Activated T-helper 1 cell treated with anti-CD3 and anti-CD28 coated beads, Interleukin-2, amount 50 U/mL, for 16 hours (primary cell): ENCODE data around the gene ABHD14A.
A peak's percentile ranks its signal among the peaks of the same experiment; 100 is the strongest.
"Not testable (repeated sequence)": the region's sequence is repeated elsewhere in the genome, so short reads cannot be mapped to it uniquely, and the experiment has no call there.

Source experiments
- DNase-seq, 2 donors: peaks; one replicate each; pipeline ENCODE4 v3.0.0-alpha.2; 2020; ENCODE audit warnings: low read depth in 1 of 2, low spot score in 1 of 2

Gene ABHD14A

DNA sequence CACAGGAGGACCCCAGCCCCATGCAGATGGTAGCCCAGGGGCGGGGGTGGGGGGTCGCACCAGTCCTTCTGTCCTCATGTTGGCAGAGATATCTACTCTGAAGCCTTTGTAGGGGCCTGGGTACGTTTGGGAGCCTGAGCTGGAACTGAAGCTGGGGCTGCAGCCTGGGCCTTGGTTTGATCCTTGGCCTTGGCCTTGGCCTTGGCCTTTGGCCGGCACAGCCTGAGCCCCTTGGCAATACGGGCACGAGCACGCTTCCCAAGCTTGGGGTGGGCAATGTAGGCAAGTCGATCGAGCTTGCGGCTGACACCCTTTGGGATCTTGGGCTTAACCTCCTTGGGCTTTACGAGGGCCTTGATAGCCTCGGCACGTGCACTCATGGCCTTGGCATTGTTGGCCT lies 18.8 kb downstream of the ABHD14A start:
- DNase-seq = not testable (repeated sequence)

DNA sequence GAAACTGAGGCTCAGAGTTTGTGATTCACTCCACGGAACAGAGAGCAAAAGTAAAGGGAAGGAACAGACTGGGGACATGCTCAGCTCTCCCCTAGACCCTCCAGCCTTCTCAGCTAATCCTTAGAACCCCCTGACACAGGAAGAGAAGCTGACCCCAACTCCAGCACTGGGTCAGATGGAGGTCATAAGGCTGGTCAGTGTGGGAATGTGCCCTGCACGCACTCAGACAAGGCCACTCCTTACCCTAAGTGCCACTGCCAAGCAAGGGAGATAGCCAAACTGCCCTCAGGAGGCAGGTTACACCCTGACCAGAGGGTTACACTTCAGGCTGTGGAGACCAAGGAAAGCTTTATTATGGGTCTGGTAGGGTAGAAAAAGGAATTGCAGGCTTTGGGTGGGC lies 19.7 kb downstream of the ABHD14A start:
- no peak for DNase-seq

DNA sequence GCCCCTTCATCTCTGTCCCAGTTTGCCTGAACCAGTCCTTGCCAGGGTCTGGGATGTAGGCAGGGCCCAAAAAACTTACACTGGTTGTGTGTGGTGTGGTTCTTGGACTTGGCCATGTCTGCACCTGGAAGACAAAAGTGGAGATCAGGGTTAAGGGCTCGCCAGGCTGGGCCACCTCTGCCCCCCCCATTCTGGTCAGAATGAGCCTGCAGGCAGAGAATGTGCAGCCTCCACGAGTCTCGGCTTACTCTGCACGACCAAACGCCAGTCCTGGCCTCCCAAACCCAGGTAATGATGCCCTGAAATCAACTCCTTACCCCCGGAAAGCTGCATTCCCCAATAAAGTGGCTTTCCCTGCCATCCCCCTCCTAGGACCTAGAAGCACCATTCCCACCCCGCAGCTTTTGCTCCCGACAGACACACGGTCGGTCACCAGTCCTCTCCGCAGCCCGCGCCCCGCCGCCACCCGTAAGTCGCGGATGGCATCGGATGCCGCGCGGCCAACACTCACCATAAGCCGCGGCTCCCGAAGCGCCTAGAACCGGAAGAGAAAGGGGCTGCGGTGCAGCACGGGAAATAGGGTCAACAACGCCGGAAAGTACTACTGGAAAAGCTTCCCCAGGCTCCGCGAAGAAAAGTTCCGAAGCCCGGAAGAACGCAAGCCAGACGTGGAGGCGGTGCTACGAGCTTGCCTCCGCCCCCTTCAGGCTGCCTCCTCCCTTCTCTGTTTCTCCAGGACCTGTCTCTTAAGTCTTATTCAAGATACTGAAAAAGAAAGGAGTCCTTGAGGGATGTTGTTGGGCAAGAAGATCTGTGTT lies 20.7 kb downstream of the ABHD14A start, which contains the start of gene RPL29:
Gene RPL29, minus strand, starts transcription at position 550 of the 818 bp plus-strand sequence. Its CDS starts 434 bp downstream, at position 116.
- DNase-seq = peak; percentile 80 to 86

DNA sequence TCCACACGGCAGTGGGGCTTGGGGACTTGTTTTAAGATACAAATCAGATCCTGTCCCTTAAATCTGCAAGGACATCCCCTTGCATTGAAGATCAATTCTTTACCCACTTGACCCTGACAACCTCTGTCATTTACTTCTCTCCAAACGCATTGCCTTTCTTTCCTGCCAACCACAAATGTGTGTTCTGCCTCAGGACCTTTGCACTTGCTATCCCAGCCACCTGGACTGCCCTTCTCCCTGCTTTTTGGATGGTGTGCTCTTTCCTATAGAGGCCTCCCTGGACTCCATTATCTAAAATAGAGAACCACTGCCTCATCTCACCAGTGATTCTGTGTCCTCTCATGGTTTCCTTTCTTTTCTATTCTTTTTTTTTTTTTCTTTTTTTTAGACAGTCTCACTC lies 22.3 kb downstream of the ABHD14A start:
- DNase-seq = no peak

DNA sequence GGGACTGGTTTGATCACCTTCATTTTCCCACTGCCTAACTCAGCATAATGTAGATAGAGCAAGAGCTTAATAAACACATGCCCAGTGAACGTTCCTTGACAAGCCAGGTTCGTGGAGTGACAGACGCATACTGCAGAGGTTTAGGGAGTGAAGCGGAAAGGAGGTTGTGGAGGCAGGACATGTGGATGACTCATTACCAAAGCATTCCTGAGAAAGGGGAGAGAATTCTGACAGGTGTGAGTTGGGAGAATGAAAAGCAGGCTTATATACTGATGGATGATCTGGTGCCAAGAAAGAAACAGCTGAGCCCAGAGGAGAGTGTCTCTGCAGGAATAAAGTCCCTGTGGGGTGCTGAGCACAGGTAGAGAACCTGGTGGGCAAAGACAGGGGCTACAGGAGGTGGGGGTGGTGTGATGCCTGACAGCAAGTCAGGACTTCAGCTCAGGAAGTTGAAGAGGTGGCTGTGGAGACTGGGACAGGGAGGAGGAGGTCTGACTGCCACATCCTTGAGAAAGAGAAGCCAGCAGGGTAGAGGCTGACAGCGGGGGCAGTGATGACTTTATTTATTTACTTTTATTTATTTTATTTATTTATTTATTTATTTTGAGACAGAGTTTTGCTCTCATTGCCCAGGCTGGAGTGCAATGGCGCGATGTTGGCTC lies 23.2 kb downstream of the ABHD14A start:
- no peak for DNase-seq

DNA sequence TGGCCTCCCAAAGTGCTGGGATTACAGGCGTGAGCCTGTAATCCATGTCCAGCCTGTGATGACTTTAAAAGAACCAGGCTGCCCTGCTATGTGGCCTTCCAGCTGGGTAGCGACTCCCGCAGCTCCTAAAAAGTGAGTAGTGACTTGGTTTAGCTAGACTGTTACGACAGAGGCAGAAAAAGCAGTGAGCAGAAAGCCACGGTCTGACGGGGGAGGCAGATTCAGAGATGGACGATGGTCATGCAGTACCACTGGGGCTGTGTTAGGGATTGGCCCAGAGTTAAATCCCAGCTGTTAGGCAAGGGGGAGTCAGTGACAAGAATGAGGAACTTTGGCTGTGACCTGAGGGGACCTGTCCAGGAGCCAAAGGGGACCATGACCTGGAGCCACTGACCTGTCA lies 23.9 kb downstream of the ABHD14A start:
- DNase-seq = no peak

DNA sequence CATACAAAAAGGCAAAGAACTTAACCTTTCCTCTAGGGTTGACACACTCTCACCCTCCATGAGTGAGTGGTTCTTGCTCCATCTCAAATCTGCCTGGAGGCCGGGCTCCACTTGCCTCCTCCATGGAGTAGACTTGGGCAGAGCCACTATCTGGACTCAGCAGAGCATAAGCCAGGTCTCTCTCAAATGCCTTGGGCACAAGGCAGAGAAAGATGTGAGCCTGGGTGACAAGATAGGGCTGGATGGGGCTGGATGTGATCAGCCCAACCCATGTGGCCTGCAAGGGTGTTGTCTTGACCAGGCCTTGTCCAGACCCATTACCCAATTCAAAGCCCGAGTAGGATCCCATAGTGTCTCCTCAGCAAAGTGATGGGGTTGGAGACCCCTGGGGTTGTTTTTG lies 25.0 kb downstream of the ABHD14A start:
- DNase-seq = no peak

DNA sequence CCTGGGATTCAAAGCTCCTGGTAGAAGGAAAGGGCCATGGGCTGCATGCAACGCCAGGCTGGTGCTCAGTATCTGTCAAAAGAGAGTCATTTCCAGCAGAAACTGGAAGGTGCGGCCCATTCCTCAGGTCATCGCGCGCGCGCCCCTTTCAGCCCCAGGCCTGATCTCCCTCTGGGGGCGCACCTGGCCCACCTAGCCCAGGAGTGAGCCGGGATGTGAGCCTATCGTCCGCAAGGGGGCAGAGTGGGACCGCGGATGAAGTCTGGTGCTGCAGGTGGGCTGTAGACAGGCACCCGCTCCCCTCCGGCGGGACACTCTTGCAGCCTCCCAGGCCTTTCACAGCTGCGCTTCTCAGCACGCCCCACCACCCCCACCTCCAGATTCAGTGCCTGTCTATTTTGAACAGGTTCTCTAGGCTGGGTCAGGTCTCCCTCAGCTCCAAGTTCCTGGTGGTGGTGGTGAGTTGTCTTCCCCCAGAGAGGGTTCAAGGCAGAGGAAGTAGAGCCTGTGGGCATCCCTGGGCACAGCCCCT lies 26.6 kb downstream of the ABHD14A start:
- peak; percentile 68 to 74 for DNase-seq

DNA sequence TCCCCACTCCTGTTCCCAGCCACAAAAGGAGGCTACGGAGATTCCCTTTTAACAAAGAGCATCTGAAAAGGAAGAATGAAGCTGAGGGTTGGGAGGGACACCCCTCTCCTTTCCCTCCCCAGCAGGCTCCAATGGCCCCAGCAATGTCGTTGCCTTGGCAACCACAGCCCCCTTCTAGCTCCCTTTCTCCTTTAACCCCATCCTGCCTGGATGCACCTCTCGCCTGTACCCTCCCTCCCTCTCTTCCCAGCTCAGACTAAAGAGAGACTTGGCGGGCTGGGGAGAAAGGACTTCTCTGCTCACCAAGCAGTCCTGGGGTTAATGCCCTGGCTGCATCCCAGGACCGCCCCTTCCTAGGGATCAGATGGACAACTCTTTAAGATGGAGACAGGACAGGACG lies 27.9 kb downstream of the ABHD14A start:
- DNase-seq = no peak

DNA sequence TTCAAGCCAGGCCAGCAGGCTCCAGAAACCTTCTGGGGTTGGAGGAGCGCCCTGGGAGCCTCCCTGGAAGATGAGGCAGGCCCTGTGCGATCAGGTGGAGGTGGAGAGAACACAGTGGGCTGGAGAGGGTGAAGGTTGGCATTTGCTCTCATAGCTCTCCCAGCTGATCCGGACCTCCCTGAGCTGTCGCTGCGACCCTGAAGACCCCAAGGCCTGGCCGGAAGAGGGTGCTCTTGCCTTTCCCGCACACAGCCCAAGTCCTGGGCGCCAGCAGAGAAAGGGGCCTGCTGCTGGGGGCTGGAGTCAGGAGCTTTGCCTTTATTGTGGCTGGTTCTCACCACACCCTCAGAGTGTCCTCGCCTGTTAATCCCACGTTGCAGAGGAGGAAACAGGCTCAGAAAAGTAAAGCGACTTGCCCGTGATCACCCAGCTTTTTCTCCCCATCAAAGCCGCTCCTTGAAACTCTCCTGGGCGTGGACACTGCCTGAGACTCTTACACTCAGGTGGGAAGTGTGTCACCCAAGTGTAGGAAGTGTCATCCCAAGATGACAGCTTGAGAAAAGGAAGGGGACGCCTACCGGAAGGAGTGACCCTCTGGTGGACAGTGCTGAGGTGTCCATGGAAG lies 29.4 kb downstream of the ABHD14A start:
- DNase-seq = no peak

DNA sequence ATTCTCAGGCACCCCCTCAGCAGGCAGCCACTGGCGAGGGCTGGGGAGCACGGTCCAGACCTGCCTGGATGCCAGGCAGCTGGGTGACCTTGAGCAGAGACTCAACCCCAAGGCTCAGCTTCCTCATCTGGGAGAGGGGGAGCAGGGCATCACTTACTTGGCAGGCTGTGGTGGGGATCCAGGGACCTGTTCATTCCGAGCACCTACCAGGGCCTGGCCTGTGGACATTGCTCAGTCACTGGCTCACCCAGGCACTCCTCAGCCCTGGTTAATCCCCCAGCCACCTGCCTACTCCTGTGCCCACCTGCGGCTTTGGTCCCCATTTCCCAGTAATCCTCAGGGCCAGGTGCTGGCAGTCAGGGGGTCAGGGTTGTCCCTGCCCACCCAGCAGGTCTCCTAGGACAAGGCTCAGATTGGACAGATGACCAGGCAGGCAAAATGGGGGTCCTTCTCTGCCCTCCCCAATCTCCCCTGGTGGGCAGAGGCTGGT lies 30.1 kb downstream of the ABHD14A start:
- no peak for DNase-seq

DNA sequence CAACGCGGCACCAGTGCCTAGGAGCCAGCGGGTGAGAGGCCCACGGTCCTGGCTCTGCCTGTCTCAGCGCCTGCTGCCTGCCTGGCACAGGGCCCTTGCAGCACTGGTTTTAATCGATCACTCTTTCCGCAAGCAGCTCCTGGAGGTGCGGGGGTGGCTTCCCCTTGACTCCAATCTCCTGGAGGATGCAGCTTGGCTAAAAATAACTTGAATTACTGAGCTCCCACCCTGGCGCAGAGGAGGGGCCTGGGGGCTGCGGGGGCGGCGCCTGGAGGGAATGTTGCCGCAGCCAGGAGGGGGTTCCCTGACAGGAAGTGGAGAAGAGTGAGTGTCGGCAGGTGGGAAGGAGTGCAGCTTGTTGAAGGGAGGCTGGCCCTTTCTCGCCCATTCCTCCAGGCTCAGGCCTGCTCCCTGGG lies 30.7 kb downstream of the ABHD14A start:
- DNase-seq = no peak

DNA sequence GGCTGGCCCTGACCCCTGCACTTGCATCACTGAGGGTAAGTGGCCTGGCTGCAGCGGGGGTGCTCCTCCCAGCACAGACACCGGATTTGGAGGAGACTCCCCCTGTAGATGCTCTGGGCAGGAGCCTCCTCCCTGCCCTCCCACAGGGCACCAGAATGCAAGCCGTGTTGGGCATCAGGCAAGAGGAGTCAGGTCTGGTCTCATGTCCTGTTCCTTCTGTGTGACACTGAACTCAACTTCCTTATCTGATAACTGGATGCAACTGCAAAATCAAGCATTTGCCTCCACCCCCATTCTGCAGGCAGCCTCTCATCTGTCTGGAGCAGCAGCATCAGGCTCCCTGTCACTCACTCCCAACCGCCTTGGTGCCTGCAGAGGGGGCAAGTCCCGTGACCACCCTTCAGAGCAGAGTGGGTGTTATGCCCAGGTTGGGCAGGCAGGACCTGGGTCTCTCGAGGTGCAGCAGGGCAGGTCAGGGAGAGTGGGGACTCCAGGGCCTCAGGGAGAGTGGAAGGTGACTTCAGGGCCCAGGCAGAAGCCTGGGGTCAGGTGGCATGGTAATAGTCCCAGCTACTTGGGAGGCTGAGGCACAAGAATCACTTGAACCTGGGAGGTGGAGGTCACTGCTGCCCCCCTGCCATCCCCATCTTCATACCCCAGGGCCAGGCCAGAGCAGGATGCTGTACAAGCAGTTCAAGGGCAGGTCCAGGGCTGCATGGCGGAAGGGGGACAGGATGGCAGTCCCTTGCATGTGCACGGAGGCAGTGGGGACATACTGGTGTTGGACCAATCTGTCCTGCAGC lies 31.4 kb downstream of the ABHD14A start:
- no peak for DNase-seq

DNA sequence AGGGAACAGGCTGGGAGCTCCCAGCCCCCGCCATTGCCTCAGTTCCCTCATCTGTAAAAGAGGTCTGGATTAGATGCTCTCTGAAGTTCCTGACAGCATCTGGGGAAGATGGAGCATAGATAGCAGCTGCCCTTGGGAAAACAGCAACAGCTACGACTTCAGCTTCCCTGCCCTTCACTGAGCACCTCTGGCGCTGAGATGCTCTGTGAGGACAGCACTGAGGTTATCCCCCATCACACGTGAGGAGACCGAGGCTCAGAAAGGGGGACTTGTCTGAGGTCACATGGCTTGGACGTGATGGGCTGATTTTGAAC lies 31.9 kb downstream of the ABHD14A start:
- no peak for DNase-seq

DNA sequence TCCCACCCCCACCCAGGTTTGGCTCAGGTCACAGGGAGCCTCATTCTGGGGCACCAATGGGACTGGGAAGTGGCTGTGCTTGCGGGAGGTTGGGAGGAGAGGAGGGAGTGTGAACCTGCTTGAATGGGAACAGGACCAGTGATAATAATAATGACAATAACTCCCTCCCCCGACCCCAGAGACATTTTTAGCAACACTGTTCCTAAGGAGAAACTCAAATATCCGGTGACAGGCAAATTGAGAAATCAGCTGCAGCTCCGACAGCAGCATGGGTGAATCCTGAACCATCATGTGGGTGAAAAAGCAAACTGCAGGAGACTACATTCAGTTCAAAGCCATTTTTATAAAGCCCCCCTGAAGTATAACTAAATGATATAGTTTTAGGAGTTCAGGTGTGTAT lies 32.4 kb downstream of the ABHD14A start:
- no peak for DNase-seq

DNA sequence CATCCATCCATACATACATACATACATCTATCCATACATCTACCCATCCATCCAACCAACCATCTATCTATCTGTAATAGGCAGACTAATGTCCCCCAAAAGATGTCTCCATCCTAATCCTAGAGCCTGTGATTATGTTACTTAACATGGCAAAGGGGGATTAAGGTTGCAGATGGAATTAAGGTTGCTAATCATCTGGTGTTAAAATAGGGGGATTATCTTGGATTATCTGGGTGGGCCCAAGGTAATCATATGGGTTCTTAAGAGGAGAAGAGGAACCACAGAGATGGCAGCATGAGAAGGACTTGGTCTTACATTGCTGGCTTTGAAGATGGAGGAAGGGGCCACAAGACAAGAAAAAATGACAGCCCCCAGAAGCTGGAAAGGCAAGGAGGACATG lies 35.6 kb downstream of the ABHD14A start:
- DNase-seq = no peak

DNA sequence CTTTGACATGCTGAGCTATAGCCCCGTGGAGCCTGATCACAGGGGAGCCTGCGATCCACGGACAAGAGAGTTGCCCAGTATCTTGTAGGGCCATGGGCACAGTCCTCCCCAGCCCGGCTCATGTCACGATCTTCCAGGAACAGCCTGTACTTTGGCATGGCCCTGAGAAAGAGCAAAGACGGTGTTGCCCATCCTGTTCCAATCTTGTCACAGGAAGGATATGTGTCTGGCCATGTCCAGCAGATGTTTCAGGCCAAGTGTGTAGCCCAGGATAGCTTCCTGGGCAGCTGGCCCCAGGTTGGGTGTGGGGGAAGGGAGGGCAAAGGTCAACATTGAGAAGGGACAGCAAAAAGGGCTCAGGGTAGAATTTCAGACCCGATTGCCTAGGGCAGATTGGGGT lies 37.8 kb downstream of the ABHD14A start:
- DNase-seq = no peak

DNA sequence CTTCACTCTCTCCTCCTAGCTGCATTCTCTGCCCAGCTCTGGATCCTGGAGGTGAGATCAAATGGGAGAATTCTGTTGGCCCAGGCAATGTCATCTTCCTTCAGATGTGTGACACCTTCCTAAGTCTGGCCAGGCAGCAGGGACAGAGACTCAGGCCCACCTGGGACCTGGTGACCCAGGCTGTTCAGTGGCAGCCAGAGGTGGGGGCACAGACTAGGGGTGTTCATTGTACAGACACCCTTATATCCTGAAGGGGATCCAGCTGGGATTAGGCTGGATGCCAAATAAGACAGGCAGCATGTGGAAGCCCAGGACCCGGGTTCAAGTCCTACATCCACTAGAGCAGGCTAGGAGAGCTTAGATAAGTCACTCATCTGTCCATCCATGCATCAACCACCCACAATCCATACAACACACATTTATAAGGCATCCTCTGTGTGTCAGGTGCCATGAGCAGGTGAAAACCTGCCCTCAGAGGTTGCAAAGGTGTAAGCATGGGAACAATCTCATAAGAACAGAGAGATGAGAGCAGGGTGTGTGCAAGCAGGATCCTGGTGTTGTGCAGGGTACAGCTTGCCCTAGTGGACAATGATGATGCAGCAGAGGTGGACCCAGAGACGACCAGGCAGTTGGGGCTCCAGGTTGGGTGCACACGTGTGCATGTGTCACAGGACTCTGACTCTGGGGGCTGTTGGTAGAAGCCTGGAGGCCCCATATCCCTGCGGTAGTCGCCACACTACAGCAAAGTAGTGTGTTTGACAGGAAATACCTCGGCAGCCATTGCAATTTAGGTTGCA lies 39.1 kb downstream of the ABHD14A start:
- DNase-seq = no peak

DNA sequence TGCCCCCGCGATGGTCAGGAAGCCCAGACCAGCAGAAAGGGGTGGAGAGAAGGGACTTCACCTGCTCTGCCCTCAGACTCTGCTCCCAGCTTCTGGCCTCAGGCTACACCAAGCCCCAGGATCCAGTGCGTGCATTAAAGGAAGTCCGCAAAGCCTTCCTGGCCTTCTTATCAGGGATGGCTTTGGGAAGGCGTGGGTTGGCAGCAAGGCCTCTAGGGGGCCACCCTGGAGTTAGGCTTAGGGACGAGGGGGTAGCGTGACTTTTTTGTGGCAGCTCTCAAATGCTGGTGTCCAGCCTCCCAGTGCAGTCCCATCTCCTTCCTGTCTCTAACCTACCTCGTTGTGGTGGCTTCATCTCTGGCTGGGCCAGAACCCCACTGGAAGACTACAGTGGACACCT lies 39.7 kb downstream of the ABHD14A start:
- no peak for DNase-seq
